PC-3 (cell line): Measurements from ENCODE around the gene HDLBP. TPM values are rescaled to one million over a fixed set of nuclear protein-coding genes. Genes with fewer than 3 reads are reported as not detected.
A peak's percentile ranks its signal among the peaks of the same experiment; 100 is the strongest.
"Not testable (repeated sequence)": the region's sequence is repeated elsewhere in the genome, so short reads cannot be mapped to it uniquely, and the experiment has no call there.

Experiments
- ATAC-seq: fragments of 200-7000 bp; cut with Tn5 transposase; 2 replicates; pipeline ENCODE4 v1.9.1; 2020; ENCODE audit warnings: mild to moderate bottlenecking, moderate library complexity
- BruUV-seq: library from RNA; stranded (reverse); fragments of 400-500 nt; replicated peaks from 2 replicates; lab custom pipeline; 2021; lab: Mats Ljungman, UMichigan
- CTCF ChIA-PET: fragments of 300-600 bp; sonication (Branson Sonifier 250); formaldehyde crosslinking; loops from one replicate; lab custom pipeline; 2022; ENCODE audit warnings: antibody characterized with exemption; lab: Charles Lee
- POLR2A ChIA-PET: fragments of 300-600 bp; sonication (Branson Sonifier 250); formaldehyde crosslinking; loops from one replicate; lab custom pipeline; 2022; ENCODE audit warnings: antibody characterized with exemption; ENCODE audit not compliant: unreplicated experiment; lab: Charles Lee
- DNase-seq: peaks from one replicate; pipeline ENCODE4 v3.0.0-alpha.2; 2015
- H2AFZ ChIP-seq: fragments of 300-600 bp; sonication (generic); 2 replicates; pipeline ENCODE4 v1.6.0; 2016; ENCODE audit warnings: antibody characterized with exemption, low read length
- H3F3A ChIP-seq: fragments of 300-600 bp; sonication (generic); one replicate; pipeline ENCODE4 v1.6.0; 2017; ENCODE audit warnings: antibody characterized with exemption, low read length, control low read depth, mild to moderate bottlenecking; ENCODE audit not compliant: unreplicated experiment
- H3K27ac ChIP-seq: fragments of 300-600 bp; sonication (generic); 2 replicates; pipeline ENCODE4 v1.5.1; 2016; ENCODE audit warnings: mild to moderate bottlenecking, low read length
- H3K27me3 ChIP-seq: fragments of 300-600 bp; sonication (generic); 2 replicates; pipeline ENCODE4 v1.6.1; 2016; ENCODE audit warnings: low read length, mixed read lengths
- H3K36me3 ChIP-seq: fragments of 300-600 bp; sonication (generic); 2 replicates; pipeline ENCODE4 v1.6.1; 2016; ENCODE audit warnings: low read depth, mixed run types, low read length, mixed read lengths
- H3K4me1 ChIP-seq: fragments of 300-600 bp; sonication (generic); 2 replicates; pipeline ENCODE4 v1.5.1; 2016; ENCODE audit warnings: low read length; ENCODE audit not compliant: insufficient read depth
- H3K4me2 ChIP-seq: fragments of 300-600 bp; sonication (generic); 2 replicates; pipeline ENCODE4 v1.6.0; 2016; ENCODE audit warnings: low read length
- H3K4me3 ChIP-seq: fragments of 300-600 bp; sonication (generic); 2 replicates; pipeline ENCODE4 v1.5.1; 2016; ENCODE audit warnings: mild to moderate bottlenecking, low read length, mixed read lengths
- H3K79me2 ChIP-seq: fragments of 300-600 bp; sonication (generic); 2 replicates; pipeline ENCODE4 v1.6.1; 2017; ENCODE audit warnings: low read length, mixed read lengths
- H3K9ac ChIP-seq: fragments of 300-600 bp; sonication (generic); 2 replicates; pipeline ENCODE4 v1.6.0; 2016; ENCODE audit warnings: mild to moderate bottlenecking, low read length
- H3K9me2 ChIP-seq: fragments of 300-600 bp; sonication (generic); replicated peaks from 2 replicates; pipeline ENCODE4 v1.6.1; 2016; ENCODE audit warnings: mixed run types, low read length, mixed read lengths
- H3K9me3 ChIP-seq: fragments of 300-600 bp; sonication (generic); 2 replicates; pipeline ENCODE4 v1.6.1; 2016; ENCODE audit warnings: low read length, mixed read lengths
- H4K20me1 ChIP-seq: fragments of 300-600 bp; sonication (generic); 2 replicates; pipeline ENCODE4 v1.6.1; 2016; ENCODE audit warnings: low read length, mixed read lengths
- EZH2 ChIP-seq: fragments of 300-600 bp; sonication (generic); IDR thresholded peaks from one replicate; pipeline ENCODE4 v1.6.1; 2017; ENCODE audit warnings: antibody characterized with exemption, mild to moderate bottlenecking, low read length; ENCODE audit not compliant: unreplicated experiment
- EZH2phosphoT487 ChIP-seq: fragments of 300-600 bp; sonication (generic); IDR thresholded peaks from 2 replicates; pipeline ENCODE4 v1.6.1; 2018; ENCODE audit warnings: mild to moderate bottlenecking, antibody characterized with exemption, low read length, borderline replicate concordance
- intact Hi-C: fragments of 100-400 bp; cut with micrococcal nuclease; formaldehyde crosslinking; loops from 2 replicates; pipeline ENCODE4 v1.9.0; 2023
- total RNA-seq: library from RNA; depleted of rRNA; stranded (reverse); fragments of >200 nt; gene quantifications from 2 replicates; pipeline ENCODE4 v1.2.3, GENCODE V29; 2014
- TF ChIP-seq, protein P1 (sequence below): fragments of 300-600 bp; sonication (generic); conservative IDR thresholded peaks from 2 replicates; pipeline ENCODE4 v1.5.1; 2017; ENCODE audit warnings: antibody characterized with exemption, low read depth, mild to moderate bottlenecking, low read length

HDLBP gene
- total RNA-seq, 1 experiment from 2014 or later: 410 TPM

DNA sequence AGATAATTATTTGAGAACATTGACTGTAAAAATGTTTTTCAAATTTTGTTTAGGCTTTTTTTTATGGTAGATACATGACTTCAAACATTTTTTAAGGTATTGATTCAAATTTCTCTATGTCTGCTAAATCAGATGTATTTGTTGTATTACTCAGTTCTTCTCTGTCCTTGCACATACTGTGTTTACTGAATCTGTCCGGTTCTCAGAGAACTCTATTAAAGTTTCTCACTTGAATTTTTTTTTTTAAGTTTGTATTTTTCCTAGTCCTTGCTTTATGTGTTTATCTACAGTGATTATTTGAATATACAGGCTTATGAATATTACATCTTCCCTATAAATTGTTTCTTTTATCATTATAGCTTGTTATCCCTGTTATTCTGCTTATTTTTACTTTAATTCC lies 5.6 kb upstream of the HDLBP start:
- no peak overlapping the region for H3K4me3 ChIP-seq
- no peak overlapping the region for H3K27ac ChIP-seq
- TF ChIP-seq EZH2 (no peak), EZH2phosphoT487 (no peak)
- TF ChIP-seq, protein P1, sequence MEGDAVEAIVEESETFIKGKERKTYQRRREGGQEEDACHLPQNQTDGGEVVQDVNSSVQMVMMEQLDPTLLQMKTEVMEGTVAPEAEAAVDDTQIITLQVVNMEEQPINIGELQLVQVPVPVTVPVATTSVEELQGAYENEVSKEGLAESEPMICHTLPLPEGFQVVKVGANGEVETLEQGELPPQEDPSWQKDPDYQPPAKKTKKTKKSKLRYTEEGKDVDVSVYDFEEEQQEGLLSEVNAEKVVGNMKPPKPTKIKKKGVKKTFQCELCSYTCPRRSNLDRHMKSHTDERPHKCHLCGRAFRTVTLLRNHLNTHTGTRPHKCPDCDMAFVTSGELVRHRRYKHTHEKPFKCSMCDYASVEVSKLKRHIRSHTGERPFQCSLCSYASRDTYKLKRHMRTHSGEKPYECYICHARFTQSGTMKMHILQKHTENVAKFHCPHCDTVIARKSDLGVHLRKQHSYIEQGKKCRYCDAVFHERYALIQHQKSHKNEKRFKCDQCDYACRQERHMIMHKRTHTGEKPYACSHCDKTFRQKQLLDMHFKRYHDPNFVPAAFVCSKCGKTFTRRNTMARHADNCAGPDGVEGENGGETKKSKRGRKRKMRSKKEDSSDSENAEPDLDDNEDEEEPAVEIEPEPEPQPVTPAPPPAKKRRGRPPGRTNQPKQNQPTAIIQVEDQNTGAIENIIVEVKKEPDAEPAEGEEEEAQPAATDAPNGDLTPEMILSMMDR: no peak
- intact Hi-C loops: no loop called here
- H3K79me2 ChIP-seq: peaks cover 97% of the 10 kb centered on the region
- no peak overlapping the region for H2AFZ ChIP-seq
- H3F3A ChIP-seq: no peaks in the 10 kb centered on the region
- H3K9ac ChIP-seq: no peak overlapping the region
- H3K9me3 ChIP-seq: no peaks in the 10 kb centered on the region
- no TSS peak for BruUV-seq
- DNase-seq: no peak
- H3K4me2 ChIP-seq: no peak overlapping the region
- no peak for ATAC-seq
- no peaks in the 10 kb centered on the region for H3K9me2 ChIP-seq
- no peaks in the 10 kb centered on the region for H3K27me3 ChIP-seq
- H3K4me1 ChIP-seq: peaks cover 31% of the 10 kb centered on the region
- CTCF ChIA-PET: no interaction called here
- peaks cover 47% of the 10 kb centered on the region for H4K20me1 ChIP-seq
- POLR2A ChIA-PET: no interaction called here
- peaks cover 22% of the 10 kb centered on the region for H3K36me3 ChIP-seq

DNA sequence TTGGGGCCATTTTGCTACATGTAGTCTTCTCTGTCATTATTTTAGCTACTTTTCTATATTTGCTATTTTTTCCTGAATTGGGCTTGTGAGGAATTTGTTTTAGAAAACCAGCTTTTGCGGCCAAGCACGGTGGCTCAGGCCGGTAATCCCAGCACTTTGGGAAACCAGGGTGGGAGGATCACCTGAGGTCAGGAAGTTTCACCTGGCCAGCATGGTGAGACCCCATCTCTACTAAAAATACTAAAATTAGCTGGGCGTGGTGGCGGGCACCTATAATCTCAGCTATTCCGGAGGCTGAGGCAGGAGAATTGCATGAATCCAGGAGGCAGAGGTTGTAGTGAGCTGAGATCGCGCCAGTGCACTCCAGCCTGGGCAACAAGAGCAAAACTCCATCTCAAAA lies 4.9 kb upstream of the HDLBP start:
- POLR2A ChIA-PET: no interaction called here
- CTCF ChIA-PET: no interaction called here

DNA sequence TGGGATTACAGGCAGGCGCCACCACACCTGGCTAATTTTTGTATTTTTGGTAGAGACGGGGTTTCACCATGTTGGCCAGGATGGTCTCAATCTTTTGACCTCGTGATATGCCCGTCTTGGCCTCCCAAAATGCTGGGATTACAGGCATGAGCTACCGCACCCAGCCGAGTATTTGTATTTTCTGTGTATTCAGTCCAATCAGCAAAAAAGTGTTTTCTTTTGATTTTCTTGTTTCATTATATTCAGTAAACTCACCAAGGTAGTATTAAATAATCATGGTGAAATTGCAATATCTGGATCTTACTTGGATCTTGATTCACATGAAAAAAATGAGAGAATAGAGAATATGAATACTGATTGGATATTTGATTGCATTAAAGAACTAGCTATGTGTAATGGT lies 3.4 kb upstream of the HDLBP start:
- POLR2A ChIA-PET, H2AFZ ChIP-seq, H3K9me2 ChIP-seq, H3K36me3 ChIP-seq, H3K27ac ChIP-seq, H3F3A ChIP-seq, H3K9ac ChIP-seq, BruUV-seq, CTCF ChIA-PET, DNase-seq, H3K9me3 ChIP-seq, H3K27me3 ChIP-seq, intact Hi-C loops, ATAC-seq: not testable (repeated sequence)
- Histone ChIP-seq H4K20me1 (peaks cover 42% of the 10 kb centered on the region), H3K79me2 (peaks cover 92% of the 10 kb centered on the region), H3K4me2 (peak overlapping the region; percentile 45), H3K4me1 (peaks cover 36% of the 10 kb centered on the region), H3K4me3 (peak overlapping the region; percentile 39; the same call in 1 of the 2 replicates)

More for the DNA sequence above, 4.9 kb upstream of the HDLBP start:
- Histone ChIP-seq H3K9ac (no peak overlapping the region), H3K27ac (no peak overlapping the region), H3K4me2 (peak overlapping the region; percentile 45; the same call in 1 of the 2 replicates), H3K36me3 (peaks cover 15% of the 10 kb centered on the region), H3F3A (no peaks in the 10 kb centered on the region), H4K20me1 (peaks cover 45% of the 10 kb centered on the region), H2AFZ (no peak overlapping the region), H3K9me2 (no peaks in the 10 kb centered on the region), H3K79me2 (peaks cover 96% of the 10 kb centered on the region), H3K27me3 (no peaks in the 10 kb centered on the region), H3K4me1 (peaks cover 31% of the 10 kb centered on the region), H3K4me3 (no peak overlapping the region), H3K9me3 (no peaks in the 10 kb centered on the region)
- ATAC-seq (no peak), DNase-seq (no peak)
- BruUV-seq: no TSS peak
- TF ChIP-seq EZH2: no peak
- TF ChIP-seq, protein P1: no peak
- no peak for TF ChIP-seq EZH2phosphoT487
- intact Hi-C loops: no loop called here
